Stimulated activated CD8-positive, alpha-beta memory T cell treated with anti-CD3 and anti-CD28 coated beads, Interleukin-7, amount 100 ng/mL, for 1 hour (primary cell): ENCODE data around the gene ZNF526.
A peak's percentile ranks its signal among the peaks of the same experiment; 100 is the strongest.

Source experiments
- DNase-seq, 2 donors: peaks; one replicate each; pipeline ENCODE4 v3.0.0-alpha.2; 2020; ENCODE audit warnings: low read depth in 2 of 2

Gene ZNF526

DNA sequence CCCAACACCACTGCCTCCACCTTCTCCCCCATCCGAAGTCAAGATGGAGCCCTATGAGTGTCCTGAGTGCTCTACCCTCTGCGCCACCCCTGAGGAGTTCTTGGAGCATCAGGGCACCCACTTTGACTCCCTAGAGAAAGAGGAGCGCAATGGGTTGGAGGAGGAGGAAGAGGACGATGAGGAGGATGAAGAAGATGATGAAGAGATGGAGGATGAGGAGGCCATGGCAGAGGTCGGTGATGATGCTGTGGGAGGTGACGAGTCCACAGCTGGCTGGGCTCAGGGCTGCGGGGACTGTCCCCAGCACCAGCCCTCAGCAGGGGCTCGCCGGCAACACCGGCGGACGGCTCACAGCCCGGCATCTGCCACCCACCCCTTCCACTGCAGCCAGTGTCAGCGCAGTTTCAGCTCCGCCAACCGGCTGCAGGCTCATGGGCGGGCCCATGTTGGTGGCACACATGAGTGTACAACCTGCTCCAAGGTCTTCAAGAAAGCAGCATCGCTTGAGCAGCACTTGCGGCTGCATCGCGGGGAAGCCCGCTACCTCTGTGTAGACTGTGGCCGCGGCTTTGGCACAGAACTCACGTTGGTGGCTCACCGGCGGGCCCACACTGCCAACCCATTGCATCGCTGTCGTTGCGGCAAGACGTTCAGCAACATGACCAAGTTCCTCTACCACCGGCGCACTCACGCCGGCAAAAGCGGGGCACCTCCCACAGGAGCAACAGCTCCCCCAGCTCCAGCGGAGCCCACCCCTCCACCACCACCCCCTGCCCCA is 5.0 kb downstream of the ZNF526 start:
- no peak for DNase-seq

DNA sequence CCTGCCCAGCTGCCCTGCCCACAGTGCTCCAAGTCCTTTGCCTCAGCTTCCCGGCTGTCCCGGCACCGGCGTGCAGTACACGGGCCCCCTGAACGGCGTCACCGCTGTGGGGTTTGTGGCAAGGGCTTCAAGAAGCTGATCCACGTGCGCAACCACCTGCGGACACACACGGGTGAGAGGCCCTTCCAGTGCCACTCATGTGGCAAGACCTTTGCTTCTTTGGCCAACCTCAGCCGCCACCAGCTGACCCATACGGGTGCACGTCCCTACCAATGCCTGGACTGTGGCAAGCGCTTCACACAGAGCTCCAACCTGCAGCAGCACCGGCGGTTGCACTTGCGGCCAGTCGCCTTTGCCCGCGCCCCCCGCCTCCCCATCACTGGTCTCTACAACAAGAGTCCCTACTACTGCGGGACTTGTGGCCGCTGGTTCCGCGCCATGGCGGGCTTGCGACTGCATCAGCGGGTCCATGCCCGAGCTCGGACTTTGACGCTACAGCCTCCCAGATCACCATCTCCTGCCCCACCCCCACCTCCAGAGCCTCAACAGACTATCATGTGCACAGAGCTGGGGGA is 5.7 kb downstream of the ZNF526 start:
- DNase-seq = no peak

DNA sequence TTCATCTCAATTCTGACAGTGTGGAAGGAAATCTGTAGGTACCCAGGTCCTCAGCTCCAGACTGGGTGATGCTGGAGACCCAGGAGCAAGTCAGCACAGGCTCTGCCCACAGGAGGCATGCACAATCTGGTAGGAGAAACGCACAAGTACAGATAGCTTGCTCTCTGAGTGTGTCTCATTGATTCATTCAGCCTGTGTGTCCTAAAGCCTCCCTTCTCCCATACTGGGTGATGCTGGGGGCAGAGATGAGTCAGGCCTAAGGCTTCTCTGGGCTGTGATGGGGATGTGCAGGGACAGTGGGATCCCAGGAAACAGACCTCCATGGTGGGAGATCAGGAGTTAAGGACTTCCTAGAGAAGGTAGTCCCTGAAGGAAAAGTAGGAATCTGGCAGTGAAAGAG is 6.8 kb downstream of the ZNF526 start:
- DNase-seq = no peak

DNA sequence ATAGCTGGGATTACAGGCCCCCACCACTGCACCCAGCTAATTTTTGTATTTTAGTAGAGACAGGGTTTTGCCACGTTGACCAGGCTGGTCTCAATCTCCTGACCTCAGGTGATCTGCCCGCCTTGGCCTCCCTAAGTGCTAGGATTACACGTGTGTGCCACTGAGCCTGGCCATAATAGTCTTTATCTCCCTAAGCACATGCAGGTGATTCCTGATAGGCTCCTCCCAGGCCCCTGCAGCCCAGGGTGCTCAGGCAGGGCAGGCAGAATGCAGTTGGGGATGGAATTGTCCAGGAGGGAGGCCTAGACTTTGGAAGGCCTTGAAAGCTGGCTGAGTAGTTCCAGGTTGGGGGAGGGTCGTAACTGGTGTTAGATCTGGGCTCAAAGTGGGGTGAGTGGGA is 8.5 kb downstream of the ZNF526 start:
- DNase-seq = no peak

GRCh38 chr19:42229301-42229854 is 9.3 kb downstream of the ZNF526 start:
- DNase-seq = no peak

DNA sequence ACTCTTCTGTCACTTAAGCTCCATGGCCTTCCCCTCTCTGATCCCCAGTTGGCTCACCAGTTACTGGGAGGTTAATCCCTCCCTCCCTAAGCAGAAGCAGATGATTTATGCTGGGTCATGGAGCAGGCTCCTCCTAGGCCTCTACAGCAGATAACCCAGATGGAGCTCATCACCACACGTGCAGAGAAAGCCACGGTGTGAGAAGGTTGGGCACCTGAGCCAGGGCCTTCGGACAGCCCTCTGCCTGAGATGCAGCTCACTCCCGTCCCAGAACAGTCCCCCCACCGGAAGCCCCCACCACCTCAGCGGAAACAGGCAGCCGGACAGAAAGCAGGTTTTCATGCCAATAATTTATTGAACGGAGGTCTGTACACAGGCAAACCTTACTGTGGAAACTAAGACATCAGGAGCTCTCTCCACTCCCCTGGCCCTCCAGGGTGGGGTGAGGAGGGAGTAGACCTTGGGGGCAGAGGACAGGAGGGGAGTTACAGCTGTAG is 9.8 kb downstream of the ZNF526 start:
- no peak for DNase-seq

- DNase-seq = no peak
Measured at GRCh38 chr19:42230571-42230970, 10.5 kb downstream of the ZNF526 start.

GRCh38 chr19:42232435-42232834 is 12.3 kb downstream of the ZNF526 start:
- DNase-seq = no peak

DNA sequence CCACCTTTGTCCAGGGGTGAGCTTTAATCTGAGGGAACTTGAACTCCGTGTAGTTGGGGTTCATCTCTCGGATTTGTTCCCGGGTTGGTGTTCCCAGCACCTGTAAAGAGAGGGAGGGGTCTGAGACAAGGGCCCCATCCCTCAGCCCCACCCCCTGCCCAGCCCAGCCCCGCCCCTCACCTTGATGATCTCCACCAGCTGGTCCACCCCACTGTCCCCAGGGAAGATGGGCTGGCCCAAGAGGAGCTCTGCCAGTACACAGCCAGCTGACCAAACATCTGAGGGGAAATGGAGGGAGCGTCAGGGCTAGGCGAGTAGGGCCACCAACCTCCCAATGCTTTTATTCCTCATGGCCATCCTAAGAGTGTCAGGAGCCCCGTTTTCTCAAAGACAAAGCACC is 13.0 kb downstream of the ZNF526 start:
- DNase-seq = no peak

GRCh38 chr19:42233678-42234292 is 13.7 kb downstream of the ZNF526 start:
- no peak for DNase-seq

- no peak for DNase-seq
Measured at GRCh38 chr19:42234364-42234763, 14.3 kb downstream of the ZNF526 start.

GRCh38 chr19:42235181-42235580 is 15.1 kb downstream of the ZNF526 start:
- no peak for DNase-seq

GRCh38 chr19:42239544-42240220 is 19.6 kb downstream of the ZNF526 start:
- DNase-seq = no peak

GRCh38 chr19:42241279-42241678 is 21.2 kb downstream of the ZNF526 start:
- no peak for DNase-seq

DNA sequence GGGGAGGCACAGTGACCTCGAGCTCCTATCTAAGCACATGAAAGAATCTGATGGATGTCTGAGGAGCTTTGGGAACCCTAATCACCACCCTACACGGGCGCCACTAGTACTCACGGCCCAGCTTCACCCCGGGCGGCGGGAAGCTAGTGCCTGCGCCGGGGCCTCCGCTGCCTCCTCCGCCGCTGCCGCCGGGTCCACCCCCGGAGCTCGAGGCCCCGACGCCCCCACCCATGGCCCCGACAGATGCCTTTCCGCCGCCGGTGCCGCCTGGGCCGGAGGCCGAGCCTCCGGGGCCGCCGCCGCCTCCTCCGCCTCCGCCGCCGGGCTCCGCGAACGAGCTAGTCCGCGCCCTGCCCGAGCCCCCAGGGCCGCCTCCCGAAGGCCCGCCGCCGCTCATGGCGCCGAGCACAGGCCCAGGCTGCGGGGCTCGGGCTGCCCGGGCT is 22.0 kb downstream of the ZNF526 start:
- no peak for DNase-seq

DNA sequence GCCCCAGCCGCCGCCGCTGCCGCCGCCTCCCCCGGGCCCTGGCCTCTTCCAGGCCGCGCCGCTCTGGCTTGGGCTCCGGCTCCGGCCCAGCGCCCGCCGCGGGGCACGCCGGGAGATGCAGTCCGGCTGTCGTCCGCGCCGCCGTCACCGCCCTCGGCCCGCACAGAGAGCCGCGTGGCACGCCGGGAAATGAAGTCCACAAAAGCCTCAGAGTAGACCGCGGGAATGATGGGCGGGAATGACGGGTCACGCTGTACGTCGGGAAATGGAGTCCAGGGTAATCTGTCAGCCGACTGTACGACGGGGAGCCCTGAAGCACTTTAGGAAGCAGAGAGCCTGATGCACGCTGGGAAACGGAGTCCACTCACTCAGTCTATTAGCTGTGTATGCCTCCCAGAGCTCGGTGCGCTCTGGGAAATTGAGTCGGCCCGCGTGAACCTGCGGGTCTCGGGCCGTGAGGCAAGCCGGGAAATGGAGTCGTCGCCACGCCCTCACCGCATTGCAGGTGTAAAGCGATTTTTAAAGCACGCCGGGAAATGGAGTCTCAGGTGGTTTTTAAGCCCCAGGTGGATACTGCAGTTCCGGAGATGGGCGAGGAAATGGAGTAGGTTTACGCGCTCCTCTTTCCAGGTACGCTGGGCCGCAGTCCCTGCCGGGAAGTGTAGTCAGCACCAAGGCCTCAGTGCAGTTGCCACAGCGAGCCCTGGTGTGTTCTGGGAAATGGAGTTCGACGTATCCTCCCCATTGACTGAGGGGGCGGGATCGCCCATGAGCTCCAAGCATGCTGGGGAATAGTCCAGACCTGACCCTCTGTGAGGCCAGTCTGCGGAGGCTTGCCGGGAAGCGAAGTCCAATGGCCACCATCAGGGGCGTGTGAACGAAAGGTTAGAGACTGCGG is 22.6 kb downstream of the ZNF526 start, which contains the start of gene GSK3A:
GSK3A (minus strand) TSS at position 91 of the 898 bp plus-strand sequence. CDS start 137 bp downstream, outside the sequence.
- DNase-seq = peak; percentile 84 to 86

DNA sequence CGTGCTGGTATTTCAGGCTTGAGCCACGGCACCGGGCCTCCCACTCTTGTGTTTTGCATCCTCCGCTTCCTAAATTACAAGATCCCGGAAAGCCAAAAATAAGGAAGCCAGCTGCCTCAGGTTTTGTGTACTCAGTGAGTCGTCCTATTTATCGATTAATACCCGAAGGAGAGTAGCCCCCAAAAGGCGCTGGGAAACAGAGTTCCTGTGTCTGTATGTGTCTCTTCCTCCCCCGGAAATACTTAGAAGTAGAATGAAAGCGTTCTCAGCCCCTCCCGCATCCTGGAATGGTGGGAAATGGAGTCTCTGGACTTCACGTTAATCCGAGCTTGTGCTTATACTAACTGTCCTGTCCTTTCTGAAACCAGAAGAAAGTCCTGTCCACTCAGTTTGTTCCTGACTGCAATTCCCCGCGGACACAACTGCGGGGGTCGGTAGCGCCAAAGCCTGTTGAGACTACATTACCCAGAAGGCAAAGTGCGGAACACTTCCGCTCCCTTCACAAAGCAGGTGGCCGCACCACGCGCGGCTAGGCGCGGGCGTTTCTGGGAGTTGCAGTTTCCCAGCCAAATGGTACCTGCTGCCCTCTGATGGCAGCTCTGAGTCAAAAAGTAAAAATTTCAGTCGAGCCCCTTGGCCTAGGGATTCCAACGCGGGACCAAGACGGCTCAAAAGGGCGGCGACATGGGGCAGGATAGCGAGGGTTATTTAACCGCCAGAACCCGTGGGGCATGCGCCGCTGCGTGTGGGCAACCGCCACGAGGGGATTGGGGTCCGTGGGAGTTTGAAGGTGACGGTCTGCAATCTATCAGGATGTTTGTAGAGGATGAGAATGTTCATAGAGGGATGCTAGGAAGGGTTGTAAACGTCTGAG is 24.5 kb downstream of the ZNF526 start:
- DNase-seq = peak; percentile 78 to 79

DNA sequence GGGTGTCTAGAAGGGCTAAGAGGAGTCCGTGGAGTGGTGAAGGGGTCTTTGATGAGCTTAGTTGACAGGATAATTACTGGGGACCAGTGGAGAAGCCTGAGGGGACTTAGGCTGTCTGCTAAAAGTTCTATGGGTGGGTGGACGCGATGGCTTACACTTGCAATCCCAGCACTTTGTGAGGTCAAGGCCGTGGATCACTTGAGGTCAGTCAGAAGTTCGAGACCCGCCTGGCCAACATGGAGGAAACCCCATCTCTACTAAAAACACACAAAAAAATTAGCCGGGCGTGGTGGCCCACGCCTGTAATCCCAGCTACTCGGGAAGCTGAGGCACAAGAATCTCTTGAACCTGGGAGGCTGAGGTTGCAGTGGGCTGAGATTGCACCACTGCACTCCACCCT is 25.1 kb downstream of the ZNF526 start:
- DNase-seq = no peak

GRCh38 chr19:42246143-42246921 is 26.2 kb downstream of the ZNF526 start:
- DNase-seq = no peak
